OCI-LY3 (cell line): ENCODE measurements around the gene LRCH3.

Source experiments
- EZH2phosphoT487 ChIP-seq: fragments of 200-600 bp; shearing (Covaris generic); IDR thresholded peaks from 2 replicates; pipeline ENCODE4 v1.6.1; 2018; ENCODE audit warnings: antibody characterized with exemption, mixed run types, low read depth
- TF ChIP-seq, protein P1 (sequence below): fragments of 200-600, 300-600 bp; sonication (generic); IDR thresholded peaks from 2 replicates; pipeline ENCODE4 v1.5.1; 2014; ENCODE audit warnings: antibody characterized with exemption, low read length, low read depth

GRCh38 chr3:197878427-197878826, 87.4 kb downstream of the LRCH3 start:
- TF ChIP-seq, protein P1, sequence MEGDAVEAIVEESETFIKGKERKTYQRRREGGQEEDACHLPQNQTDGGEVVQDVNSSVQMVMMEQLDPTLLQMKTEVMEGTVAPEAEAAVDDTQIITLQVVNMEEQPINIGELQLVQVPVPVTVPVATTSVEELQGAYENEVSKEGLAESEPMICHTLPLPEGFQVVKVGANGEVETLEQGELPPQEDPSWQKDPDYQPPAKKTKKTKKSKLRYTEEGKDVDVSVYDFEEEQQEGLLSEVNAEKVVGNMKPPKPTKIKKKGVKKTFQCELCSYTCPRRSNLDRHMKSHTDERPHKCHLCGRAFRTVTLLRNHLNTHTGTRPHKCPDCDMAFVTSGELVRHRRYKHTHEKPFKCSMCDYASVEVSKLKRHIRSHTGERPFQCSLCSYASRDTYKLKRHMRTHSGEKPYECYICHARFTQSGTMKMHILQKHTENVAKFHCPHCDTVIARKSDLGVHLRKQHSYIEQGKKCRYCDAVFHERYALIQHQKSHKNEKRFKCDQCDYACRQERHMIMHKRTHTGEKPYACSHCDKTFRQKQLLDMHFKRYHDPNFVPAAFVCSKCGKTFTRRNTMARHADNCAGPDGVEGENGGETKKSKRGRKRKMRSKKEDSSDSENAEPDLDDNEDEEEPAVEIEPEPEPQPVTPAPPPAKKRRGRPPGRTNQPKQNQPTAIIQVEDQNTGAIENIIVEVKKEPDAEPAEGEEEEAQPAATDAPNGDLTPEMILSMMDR: no peak
- no peak for TF ChIP-seq EZH2phosphoT487
